ENCODE data around the gene PODNL1.

GRCh38 chr19:13955662-13956364 is 17.6 kb upstream of the PODNL1 start:
- no peak for TF ChIP-seq CTCF (tag by site-specific recombination; IDR thresholded peaks at IDR 0.05)
- TF ChIP-seq REST (tag by site-specific recombination; IDR thresholded peaks at IDR 0.05), result no peak

Data from HEK293 (cell line).